HepG2 (cell line): ENCODE data around the gene UNC79. TPM values are rescaled to one million over a fixed set of nuclear protein-coding genes. Genes with fewer than 3 reads are reported as not detected.

Experiments used
- ATAC-seq: fragments of 200-7000 bp; cut with Tn5 transposase; 3 replicates; pipeline ENCODE4 v1.9.1; 2020; ENCODE audit warnings: mild to moderate bottlenecking, moderate library complexity
- BruUV-seq: library from RNA; stranded (reverse); fragments of 400-500 nt; replicated peaks from 2 replicates; lab custom pipeline; 2021; lab: Mats Ljungman, UMichigan
- CTCF ChIA-PET: fragments of 300-600 bp; formaldehyde crosslinking; extraction: SDS; loops from one replicate; lab custom pipeline; 2021; ENCODE audit warnings: low total read pairs, inconsistent platforms, low intra/inter-chr PET ratio; lab: Yijun Ruan, JAX
- POLR2A ChIA-PET: fragments of 350-600 bp; sonication (Branson Sonifier 250); formaldehyde crosslinking; loops from one replicate; lab custom pipeline; 2020; ENCODE audit warnings: antibody characterized with exemption, inconsistent platforms; lab: Yijun Ruan, JAX
- DNase-seq: peaks from one replicate; pipeline ENCODE4 v3.0.0-alpha.2; 2015; ENCODE audit warnings: low spot score
- FAIRE-seq: peaks from 3 replicates; lab custom pipeline; 2011; peaks lifted over from hg19 to GRCh38; lab: Jason Lieb, UNC
- H2AFZ ChIP-seq: one replicate; pipeline ENCODE4 v1.6.1; 2011; ENCODE audit warnings: low read length, inconsistent platforms
- H3K27ac ChIP-seq: fragments of 300-600 bp; 3 replicates; pipeline ENCODE4 v1.8.0; 2011; ENCODE audit warnings: mixed run types, mild to moderate bottlenecking, mixed read lengths, low read length, inconsistent platforms; ENCODE audit not compliant: insufficient read depth; ENCODE audit errors: extremely low read length
- H3K27me3 ChIP-seq, 2 experiments: fragments of 200-600 bp in 1 of 2; 2 replicates in 1 of 2; 3 replicates in 1 of 2; pipeline versions ENCODE4 v1.6.0 to v1.8.0; 2011; ENCODE audit warnings: low read length in 2 of 2, mild to moderate bottlenecking in 2 of 2, moderate library complexity in 2 of 2, inconsistent platforms in 1 of 2; ENCODE audit not compliant: insufficient read depth in 2 of 2, control insufficient read depth in 1 of 2
- H3K36me3 ChIP-seq, 2 experiments: fragments of 200-600 bp in 1 of 2; replicated peaks in 1 of 2; 2 replicates in 1 of 2; 3 replicates in 1 of 2; pipeline versions ENCODE4 v1.5.1 to v1.8.0; 2011; ENCODE audit warnings: low read length in 2 of 2, inconsistent platforms in 1 of 2; ENCODE audit not compliant: insufficient read depth in 2 of 2, control insufficient read depth in 1 of 2
- H3K4me1 ChIP-seq: 2 replicates; pipeline ENCODE4 v1.5.1; 2012; ENCODE audit warnings: low read length, inconsistent platforms; ENCODE audit not compliant: insufficient read depth
- H3K4me2 ChIP-seq: 2 replicates; pipeline ENCODE4 v1.6.0; 2011; ENCODE audit warnings: low read depth, low read length, inconsistent platforms
- H3K4me3 ChIP-seq, 3 experiments: fragments of 200-600 bp in 1 of 3; sonication (generic), shearing (Covaris generic) in 1 of 3; replicated peaks in 1 of 3; 2 replicates each; pipeline ENCODE4 v1.5.1; 2011 to 2016; ENCODE audit warnings: low read length in 3 of 3, inconsistent platforms in 2 of 3, low read depth in 2 of 3, mild to moderate bottlenecking in 2 of 3, control low read depth in 1 of 3, mixed read lengths in 1 of 3; ENCODE audit not compliant: insufficient read depth in 1 of 3
- H3K79me2 ChIP-seq: one replicate; pipeline ENCODE4 v1.6.1; 2011; ENCODE audit warnings: low read length, inconsistent platforms; ENCODE audit not compliant: insufficient read depth
- H3K9ac ChIP-seq: 2 replicates; pipeline ENCODE4 v1.6.0; 2011; ENCODE audit warnings: mild to moderate bottlenecking, low read depth, low read length, inconsistent platforms; ENCODE audit not compliant: insufficient read depth
- H3K9me3 ChIP-seq: 2 replicates; pipeline ENCODE4 v1.5.1; 2012; ENCODE audit warnings: mild to moderate bottlenecking, low read length
- H4K20me1 ChIP-seq: 2 replicates; pipeline ENCODE4 v1.6.0; 2011; ENCODE audit warnings: inconsistent platforms, mild to moderate bottlenecking, low read length, moderate library complexity; ENCODE audit not compliant: insufficient read depth
- NFYB ChIP-seq: sonication (generic); formaldehyde crosslinking; IDR thresholded peaks from 2 replicates; pipeline ENCODE4 v1.4.0; 2020; ENCODE audit warnings: missing genetic modification reagents
- NFYC ChIP-seq: IDR thresholded peaks from 2 replicates; pipeline ENCODE4 v1.6.1; 2016; ENCODE audit warnings: missing genetic modification reagents, missing compliant biosample characterization
- TBP ChIP-seq: sonication (generic); formaldehyde crosslinking; IDR thresholded peaks from 2 replicates; pipeline ENCODE4 v1.5.0; 2020; ENCODE audit warnings: missing genetic modification reagents
- ZNF629 ChIP-seq: sonication (generic); formaldehyde crosslinking; conservative IDR thresholded peaks from 2 replicates; pipeline ENCODE4 v1.5.0; 2020; ENCODE audit warnings: missing genetic modification reagents
- WGBS: methylation state at CpG from one replicate; pipeline ENCODE4 v1.1.6; 2017; ENCODE audit warnings: low lambda C conversion rate; 5-methylcytosine and 5-hydroxymethylcytosine counted together
- in situ Hi-C: cut with HindIII; loops from 2 replicates; pipeline ENCODE4 v1.10.0; 2017; ENCODE audit warnings: low pct_unique_long_range_greater_than_20kb; ENCODE audit not compliant: extremely low pct_ligation_motif_present
- intact Hi-C: fragments of 100-400 bp; cut with micrococcal nuclease; formaldehyde crosslinking; loops from one replicate; pipeline ENCODE4 v1.10.0; 2022; ENCODE audit not compliant: unreplicated experiment
- polyA plus RNA-seq, 8 experiments: library from polyadenylated mRNA; depleted of rRNA in 3 of 8; stranded (reverse) in 7 of 8; unstranded in 1 of 8; fragments of >200 nt; fragmentation: Illumina TruSeq in 4 of 8; extraction: Trizol in 4 of 8; gene quantifications; 2 replicates each; pipeline versions ENCODE4 v1.2.1 to v1.2.3, GENCODE V29; 2011 to 2016; ENCODE audit warnings: low read depth in 4 of 8, missing spikeins in 1 of 8, mixed read lengths in 1 of 8; ENCODE audit not compliant: insufficient read depth in 1 of 8
- total RNA-seq, 5 experiments: library from RNA; depleted of rRNA; stranded (reverse); fragments of >200 nt; fragmentation: Illumina TruSeq; extraction: Trizol; gene quantifications; 2 replicates each; pipeline ENCODE4 v1.2.3, GENCODE V29; 2016; ENCODE audit warnings: low read depth in 1 of 5
- TF ChIP-seq, protein P1 (sequence below): IDR thresholded peaks from 2 replicates; pipeline ENCODE4 v1.6.1; 2016; ENCODE audit warnings: control low read depth
- TF ChIP-seq, protein P2 (sequence below): sonication (generic); formaldehyde crosslinking; IDR thresholded peaks from 2 replicates; pipeline ENCODE4 v1.9.0; 2021; ENCODE audit warnings: missing genetic modification reagents, borderline replicate concordance

The UNC79 gene
- total and polyA plus RNA-seq, 2 of the 13 experiments (the other 11 are each of a cell fraction or from before 2014, with no cell fraction given) = under 0.01 TPM; not detected in 1

DNA sequence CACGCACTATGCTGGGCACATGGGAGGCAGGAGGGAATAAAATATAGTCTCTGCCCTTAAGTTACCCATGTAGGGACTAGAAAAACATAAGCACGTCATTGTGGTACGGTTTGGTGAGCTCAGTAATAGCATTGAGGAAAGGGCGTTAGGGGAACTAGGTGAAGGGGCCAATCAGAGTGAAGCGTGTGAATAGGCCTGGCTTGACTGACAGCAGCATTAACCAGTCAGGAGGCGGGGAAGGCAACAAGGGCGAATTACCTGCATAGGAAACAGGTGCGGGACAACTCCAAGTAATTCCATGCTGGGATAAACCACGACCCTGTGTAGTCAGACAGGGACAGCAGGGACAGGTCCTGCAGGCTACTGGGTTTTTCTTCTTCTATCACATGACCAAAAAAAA lies 107.7 kb downstream of the UNC79 start:
- Histone ChIP-seq H3K9ac (no peak overlapping the region), H3K4me3 (no peak overlapping the region), H3K27ac (no peak overlapping the region), H3K36me3 (no peaks in the 10 kb centered on the region), H2AFZ (no peak overlapping the region), H3K27me3 (peaks cover 0 to 12% of the 10 kb centered on the region in 2 experiments; a peak in 1 of 5 replicates), H3K4me2 (no peak overlapping the region), H3K4me1 (no peaks in the 10 kb centered on the region), H3K79me2 (no peaks in the 10 kb centered on the region), H3K9me3 (no peaks in the 10 kb centered on the region), H4K20me1 (no peaks in the 10 kb centered on the region)
- in situ Hi-C loops (no loop called here), intact Hi-C loops (no loop called here)
- TF ChIP-seq, protein P1, sequence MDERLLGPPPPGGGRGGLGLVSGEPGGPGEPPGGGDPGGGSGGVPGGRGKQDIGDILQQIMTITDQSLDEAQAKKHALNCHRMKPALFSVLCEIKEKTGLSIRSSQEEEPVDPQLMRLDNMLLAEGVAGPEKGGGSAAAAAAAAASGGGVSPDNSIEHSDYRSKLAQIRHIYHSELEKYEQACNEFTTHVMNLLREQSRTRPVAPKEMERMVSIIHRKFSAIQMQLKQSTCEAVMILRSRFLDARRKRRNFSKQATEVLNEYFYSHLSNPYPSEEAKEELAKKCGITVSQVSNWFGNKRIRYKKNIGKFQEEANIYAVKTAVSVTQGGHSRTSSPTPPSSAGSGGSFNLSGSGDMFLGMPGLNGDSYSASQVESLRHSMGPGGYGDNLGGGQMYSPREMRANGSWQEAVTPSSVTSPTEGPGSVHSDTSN (CRISPR knock-in tag) = 0 out of 2 replicates have a peak, but pooled peaks have one; percentile 34
- TF ChIP-seq NFYB (CRISPR knock-in tag) = peak; percentile 59
- peak; percentile 58 for TF ChIP-seq NFYC (CRISPR knock-in tag)
- no peak for TF ChIP-seq TBP
- ChIA-PET POLR2A (no interaction called here), CTCF (no interaction called here)
- 49% methylated on average over 9 of the region's 9 CpGs for WGBS
- no TSS peak for BruUV-seq
- FAIRE-seq = no peak
- no peak for ATAC-seq
- no peak for DNase-seq

DNA sequence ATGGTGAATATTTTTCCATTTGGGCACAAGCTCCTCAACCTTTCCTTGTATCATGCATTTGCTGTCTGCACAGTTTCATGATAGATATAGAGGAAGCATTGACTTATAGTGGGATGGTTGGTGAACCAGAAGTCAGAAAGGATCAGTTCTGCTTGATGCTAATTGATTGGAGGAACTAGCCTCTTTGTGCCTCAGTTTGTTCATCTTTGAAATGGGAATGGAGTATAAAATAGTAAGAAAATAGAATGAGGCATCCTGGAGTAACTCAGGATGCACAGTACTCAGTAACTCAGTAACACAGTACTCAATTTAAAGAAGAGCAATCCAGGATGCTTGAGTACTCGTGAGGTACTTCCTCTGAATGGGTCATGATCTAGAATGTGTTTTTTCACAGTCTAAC lies 109.5 kb downstream of the UNC79 start:
- ChIA-PET CTCF (no interaction called here), POLR2A (no interaction called here)
- intact Hi-C loops (no loop called here), in situ Hi-C loops (loop anchor here (10.0 kb wide), 1 partner anchor 305 kb away; no protein-coding TSS in a partner anchor)
- H3K9ac ChIP-seq = no peak overlapping the region
- TF ChIP-seq ZNF629 = peak; percentile 67
- TF ChIP-seq, protein P2, sequence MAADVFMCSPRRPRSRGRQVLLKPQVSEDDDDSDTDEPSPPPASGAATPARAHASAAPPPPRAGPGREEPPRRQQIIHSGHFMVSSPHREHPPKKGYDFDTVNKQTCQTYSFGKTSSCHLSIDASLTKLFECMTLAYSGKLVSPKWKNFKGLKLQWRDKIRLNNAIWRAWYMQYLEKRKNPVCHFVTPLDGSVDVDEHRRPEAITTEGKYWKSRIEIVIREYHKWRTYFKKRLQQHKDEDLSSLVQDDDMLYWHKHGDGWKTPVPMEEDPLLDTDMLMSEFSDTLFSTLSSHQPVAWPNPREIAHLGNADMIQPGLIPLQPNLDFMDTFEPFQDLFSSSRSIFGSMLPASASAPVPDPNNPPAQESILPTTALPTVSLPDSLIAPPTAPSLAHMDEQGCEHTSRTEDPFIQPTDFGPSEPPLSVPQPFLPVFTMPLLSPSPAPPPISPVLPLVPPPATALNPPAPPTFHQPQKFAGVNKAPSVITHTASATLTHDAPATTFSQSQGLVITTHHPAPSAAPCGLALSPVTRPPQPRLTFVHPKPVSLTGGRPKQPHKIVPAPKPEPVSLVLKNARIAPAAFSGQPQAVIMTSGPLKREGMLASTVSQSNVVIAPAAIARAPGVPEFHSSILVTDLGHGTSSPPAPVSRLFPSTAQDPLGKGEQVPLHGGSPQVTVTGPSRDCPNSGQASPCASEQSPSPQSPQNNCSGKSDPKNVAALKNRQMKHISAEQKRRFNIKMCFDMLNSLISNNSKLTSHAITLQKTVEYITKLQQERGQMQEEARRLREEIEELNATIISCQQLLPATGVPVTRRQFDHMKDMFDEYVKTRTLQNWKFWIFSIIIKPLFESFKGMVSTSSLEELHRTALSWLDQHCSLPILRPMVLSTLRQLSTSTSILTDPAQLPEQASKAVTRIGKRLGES (CRISPR knock-in tag) = no peak
- DNase-seq = no peak
- H3K9me3 ChIP-seq = no peaks in the 10 kb centered on the region
- 0% methylated on average over 1 of the region's 1 CpG for WGBS
- no peak overlapping the region for H3K4me2 ChIP-seq
- no peak overlapping the region for H2AFZ ChIP-seq
- H3K4me3 ChIP-seq = no peak overlapping the region
- H3K4me1 ChIP-seq = no peaks in the 10 kb centered on the region
- no peaks in the 10 kb centered on the region for H3K79me2 ChIP-seq
- no peak for FAIRE-seq
- H3K27me3 ChIP-seq = peaks cover 0 to 12% of the 10 kb centered on the region in 2 experiments; a peak in 1 of 5 replicates
- no peaks in the 10 kb centered on the region for H3K36me3 ChIP-seq
- no peaks in the 10 kb centered on the region for H4K20me1 ChIP-seq
- no peak for ATAC-seq
- BruUV-seq = no TSS peak
- no peak overlapping the region for H3K27ac ChIP-seq
